WTC11 (cell line): ENCODE measurements around the gene CXorf58. TPM values are rescaled to one million over a fixed set of nuclear protein-coding genes. Genes with fewer than 3 reads are reported as not detected.

Experiments
- ATAC-seq: fragments of 200-7000 bp; cut with Tn5 transposase; 2 replicates; pipeline ENCODE4 v1.10.0; 2021; ENCODE audit warnings: mild to moderate bottlenecking, moderate library complexity
- CTCF ChIA-PET: fragments of 300-600 bp; sonication (Branson Sonifier 250); formaldehyde crosslinking; loops from one replicate; lab custom pipeline; 2021; ENCODE audit warnings: antibody characterized with exemption; lab: Charles Lee
- POLR2A ChIA-PET: fragments of 350-600 bp; sonication (Branson Sonifier 250); formaldehyde crosslinking; loops from one replicate; lab custom pipeline; 2021; ENCODE audit warnings: antibody characterized with exemption; lab: Charles Lee
- DNase-seq: peaks from one replicate; pipeline ENCODE4 v3.0.0; 2021; ENCODE audit warnings: low spot score
- H3K27ac Mint-ChIP-seq: 2 replicates; pipeline ENCODE4 v1.8.0; 2021; ENCODE audit warnings: mixed read lengths
- H3K27me3 Mint-ChIP-seq: 2 replicates; pipeline ENCODE4 v1.8.0; 2021; ENCODE audit warnings: low read depth, mild to moderate bottlenecking, moderate library complexity, mixed read lengths
- H3K36me3 Mint-ChIP-seq: 2 replicates; pipeline ENCODE4 v1.8.0; 2021; ENCODE audit warnings: mixed read lengths
- H3K4me1 Mint-ChIP-seq: 2 replicates; pipeline ENCODE4 v1.8.0; 2022; ENCODE audit warnings: mixed read lengths
- H3K4me3 Mint-ChIP-seq: 2 replicates; pipeline ENCODE4 v1.8.0; 2021; ENCODE audit warnings: mild to moderate bottlenecking, moderate library complexity, mixed read lengths
- H3K9me3 Mint-ChIP-seq: 2 replicates; pipeline ENCODE4 v1.8.0; 2021; ENCODE audit warnings: mixed read lengths
- CBFB ChIP-seq: sonication (generic); formaldehyde crosslinking; IDR thresholded peaks from 2 replicates; pipeline ENCODE4 v1.8.1; 2022; ENCODE audit warnings: mild to moderate bottlenecking, low read depth, missing genetic modification reagents
- CREB1 ChIP-seq: sonication (generic); formaldehyde crosslinking; IDR thresholded peaks from 2 replicates; pipeline ENCODE4 v1.8.0; 2023; ENCODE audit warnings: mild to moderate bottlenecking, missing genetic modification reagents
- CREM ChIP-seq: sonication (generic); formaldehyde crosslinking; IDR thresholded peaks from 2 replicates; pipeline ENCODE4 v1.8.1; 2022; ENCODE audit warnings: mild to moderate bottlenecking, missing genetic modification reagents, moderate library complexity
- ETV6 ChIP-seq: sonication (generic); formaldehyde crosslinking; IDR thresholded peaks from 2 replicates; pipeline ENCODE4 v1.8.1; 2022; ENCODE audit warnings: mild to moderate bottlenecking, missing genetic modification reagents
- GTF2I ChIP-seq: fragments of 250-450 bp; sonication (Bioruptor Pico); conservative IDR thresholded peaks from 2 replicates; pipeline ENCODE4 v1.4.0; 2021; ENCODE audit warnings: mild to moderate bottlenecking
- JAZF1 ChIP-seq: fragments of 250-450 bp; sonication (Bioruptor Pico); IDR thresholded peaks from 2 replicates; pipeline ENCODE4 v1.9.0; 2021; ENCODE audit warnings: moderate library complexity, mild to moderate bottlenecking, inconsistent platforms
- NFYB ChIP-seq: sonication (generic); formaldehyde crosslinking; conservative IDR thresholded peaks from 2 replicates; pipeline ENCODE4 v1.8.0; 2022; ENCODE audit warnings: low read depth, missing genetic modification reagents
- RELA ChIP-seq: sonication (generic); formaldehyde crosslinking; IDR thresholded peaks from 2 replicates; pipeline ENCODE4 v1.8.1; 2022; ENCODE audit warnings: missing genetic modification reagents, mild to moderate bottlenecking, borderline replicate concordance
- RORB ChIP-seq: fragments of 250-450 bp; sonication (Bioruptor Pico); IDR thresholded peaks from 2 replicates; pipeline ENCODE4 v1.9.0; 2021; ENCODE audit warnings: mild to moderate bottlenecking
- SMAD3 ChIP-seq: sonication (generic); formaldehyde crosslinking; IDR thresholded peaks from 2 replicates; pipeline ENCODE4 v1.8.0; 2022; ENCODE audit warnings: missing genetic modification reagents, mild to moderate bottlenecking, borderline replicate concordance
- SP1 ChIP-seq: sonication (generic); formaldehyde crosslinking; conservative IDR thresholded peaks from 2 replicates; pipeline ENCODE4 v1.8.1; 2022; ENCODE audit warnings: missing genetic modification reagents
- TEAD1 ChIP-seq: sonication (generic); formaldehyde crosslinking; IDR thresholded peaks from 2 replicates; pipeline ENCODE4 v1.8.0; 2022; ENCODE audit warnings: mild to moderate bottlenecking, missing genetic modification reagents
- TP53 ChIP-seq: sonication (generic); formaldehyde crosslinking; IDR thresholded peaks from 2 replicates; pipeline ENCODE4 v1.8.1; 2023; ENCODE audit warnings: mild to moderate bottlenecking, missing genetic modification reagents
- ZNF232 ChIP-seq: sonication (generic); formaldehyde crosslinking; IDR thresholded peaks from 2 replicates; pipeline ENCODE4 v1.8.0; 2022; ENCODE audit warnings: mild to moderate bottlenecking, missing genetic modification reagents
- ZNF317 ChIP-seq: sonication (generic); formaldehyde crosslinking; IDR thresholded peaks from 2 replicates; pipeline ENCODE4 v1.8.1; 2023; ENCODE audit warnings: low read depth, mild to moderate bottlenecking, moderate library complexity, missing genetic modification reagents, borderline replicate concordance
- total RNA-seq: library from RNA; stranded (reverse); gene quantifications from 3 replicates; pipeline ENCODE4 v1.2.3, GENCODE V29; 2021
- TF ChIP-seq, protein P1 (sequence below): fragments of 250-450 bp; sonication (Bioruptor Pico); IDR thresholded peaks from 2 replicates; pipeline ENCODE4 v1.9.0; 2021; ENCODE audit warnings: mild to moderate bottlenecking, borderline replicate concordance
- TF ChIP-seq, protein P2 (sequence below): fragments of 200-600 bp; IDR thresholded peaks from 2 replicates; pipeline ENCODE4 v1.8.0; 2022; ENCODE audit warnings: antibody characterized with exemption
- TF ChIP-seq, protein P3 (sequence below): sonication (generic); formaldehyde crosslinking; IDR thresholded peaks from 2 replicates; pipeline ENCODE4 v1.8.1; 2022; ENCODE audit warnings: low read depth, missing genetic modification reagents, borderline replicate concordance
- TF ChIP-seq, protein P4 (sequence below): sonication (generic); formaldehyde crosslinking; conservative IDR thresholded peaks from 2 replicates; pipeline ENCODE4 v1.8.1; 2022; ENCODE audit warnings: mild to moderate bottlenecking, missing genetic modification reagents
- TF ChIP-seq, protein P5 (sequence below): fragments of 250-450 bp; sonication (Bioruptor Pico); IDR thresholded peaks from 2 replicates; pipeline ENCODE4 v1.8.0; 2021; ENCODE audit warnings: mild to moderate bottlenecking
- TF ChIP-seq, protein P6 (sequence below): sonication (generic); formaldehyde crosslinking; IDR thresholded peaks from 2 replicates; pipeline ENCODE4 v1.8.1; 2023; ENCODE audit warnings: mild to moderate bottlenecking, missing genetic modification reagents, moderate library complexity

CXorf58 gene
- total RNA-seq, 1 experiment from 2014 or later: not detected

DNA sequence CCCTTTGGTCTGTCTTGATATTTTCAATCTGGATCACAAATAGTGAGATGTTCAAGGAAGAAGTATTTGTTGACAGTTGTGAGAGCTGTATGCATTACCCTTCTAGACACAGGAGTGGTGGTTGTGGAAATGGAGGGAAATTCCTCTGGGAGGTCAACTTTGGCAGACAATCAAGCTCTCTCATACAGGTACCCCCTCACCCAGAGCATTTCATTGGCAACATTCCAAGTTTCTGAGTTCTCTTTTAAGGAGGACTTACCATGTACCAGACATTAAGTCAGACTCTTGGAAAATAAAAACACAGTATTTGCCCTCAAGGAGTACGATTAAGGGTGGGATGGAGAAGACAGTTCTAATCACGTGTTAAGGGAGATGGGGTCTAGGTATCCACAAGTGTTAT is 73.9 kb downstream of the CXorf58 start:
- ChIA-PET POLR2A (interaction anchor here (0.6 kb wide), 1 partner anchor 52 kb away, joined by 3 read pairs; no protein-coding TSS in a partner anchor), CTCF (interaction anchor here (1.0 kb wide), 1 partner anchor 73 kb away, joined by 6 read pairs; the partner anchor contains the start of gene EIF2S3)
- Mint-ChIP-seq H3K4me3 (no peak overlapping the region), H3K4me1 (peaks cover 30% of the 10 kb centered on the region), H3K9me3 (no peaks in the 10 kb centered on the region), H3K27me3 (no peaks in the 10 kb centered on the region), H3K36me3 (no peaks in the 10 kb centered on the region), H3K27ac (peak overlapping the region; percentile 46)
- ATAC-seq (peak; percentile 55), DNase-seq (no peak)
- TF ChIP-seq, protein P1, sequence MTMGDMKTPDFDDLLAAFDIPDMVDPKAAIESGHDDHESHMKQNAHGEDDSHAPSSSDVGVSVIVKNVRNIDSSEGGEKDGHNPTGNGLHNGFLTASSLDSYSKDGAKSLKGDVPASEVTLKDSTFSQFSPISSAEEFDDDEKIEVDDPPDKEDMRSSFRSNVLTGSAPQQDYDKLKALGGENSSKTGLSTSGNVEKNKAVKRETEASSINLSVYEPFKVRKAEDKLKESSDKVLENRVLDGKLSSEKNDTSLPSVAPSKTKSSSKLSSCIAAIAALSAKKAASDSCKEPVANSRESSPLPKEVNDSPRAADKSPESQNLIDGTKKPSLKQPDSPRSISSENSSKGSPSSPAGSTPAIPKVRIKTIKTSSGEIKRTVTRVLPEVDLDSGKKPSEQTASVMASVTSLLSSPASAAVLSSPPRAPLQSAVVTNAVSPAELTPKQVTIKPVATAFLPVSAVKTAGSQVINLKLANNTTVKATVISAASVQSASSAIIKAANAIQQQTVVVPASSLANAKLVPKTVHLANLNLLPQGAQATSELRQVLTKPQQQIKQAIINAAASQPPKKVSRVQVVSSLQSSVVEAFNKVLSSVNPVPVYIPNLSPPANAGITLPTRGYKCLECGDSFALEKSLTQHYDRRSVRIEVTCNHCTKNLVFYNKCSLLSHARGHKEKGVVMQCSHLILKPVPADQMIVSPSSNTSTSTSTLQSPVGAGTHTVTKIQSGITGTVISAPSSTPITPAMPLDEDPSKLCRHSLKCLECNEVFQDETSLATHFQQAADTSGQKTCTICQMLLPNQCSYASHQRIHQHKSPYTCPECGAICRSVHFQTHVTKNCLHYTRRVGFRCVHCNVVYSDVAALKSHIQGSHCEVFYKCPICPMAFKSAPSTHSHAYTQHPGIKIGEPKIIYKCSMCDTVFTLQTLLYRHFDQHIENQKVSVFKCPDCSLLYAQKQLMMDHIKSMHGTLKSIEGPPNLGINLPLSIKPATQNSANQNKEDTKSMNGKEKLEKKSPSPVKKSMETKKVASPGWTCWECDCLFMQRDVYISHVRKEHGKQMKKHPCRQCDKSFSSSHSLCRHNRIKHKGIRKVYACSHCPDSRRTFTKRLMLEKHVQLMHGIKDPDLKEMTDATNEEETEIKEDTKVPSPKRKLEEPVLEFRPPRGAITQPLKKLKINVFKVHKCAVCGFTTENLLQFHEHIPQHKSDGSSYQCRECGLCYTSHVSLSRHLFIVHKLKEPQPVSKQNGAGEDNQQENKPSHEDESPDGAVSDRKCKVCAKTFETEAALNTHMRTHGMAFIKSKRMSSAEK (CRISPR knock-in tag): no peak
- TF ChIP-seq, protein P2, sequence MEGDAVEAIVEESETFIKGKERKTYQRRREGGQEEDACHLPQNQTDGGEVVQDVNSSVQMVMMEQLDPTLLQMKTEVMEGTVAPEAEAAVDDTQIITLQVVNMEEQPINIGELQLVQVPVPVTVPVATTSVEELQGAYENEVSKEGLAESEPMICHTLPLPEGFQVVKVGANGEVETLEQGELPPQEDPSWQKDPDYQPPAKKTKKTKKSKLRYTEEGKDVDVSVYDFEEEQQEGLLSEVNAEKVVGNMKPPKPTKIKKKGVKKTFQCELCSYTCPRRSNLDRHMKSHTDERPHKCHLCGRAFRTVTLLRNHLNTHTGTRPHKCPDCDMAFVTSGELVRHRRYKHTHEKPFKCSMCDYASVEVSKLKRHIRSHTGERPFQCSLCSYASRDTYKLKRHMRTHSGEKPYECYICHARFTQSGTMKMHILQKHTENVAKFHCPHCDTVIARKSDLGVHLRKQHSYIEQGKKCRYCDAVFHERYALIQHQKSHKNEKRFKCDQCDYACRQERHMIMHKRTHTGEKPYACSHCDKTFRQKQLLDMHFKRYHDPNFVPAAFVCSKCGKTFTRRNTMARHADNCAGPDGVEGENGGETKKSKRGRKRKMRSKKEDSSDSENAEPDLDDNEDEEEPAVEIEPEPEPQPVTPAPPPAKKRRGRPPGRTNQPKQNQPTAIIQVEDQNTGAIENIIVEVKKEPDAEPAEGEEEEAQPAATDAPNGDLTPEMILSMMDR: no peak
- TF ChIP-seq ZNF317 (no peak), ZNF232 (no peak), RELA (CRISPR knock-in tag) (no peak)
- TF ChIP-seq, protein P3, sequence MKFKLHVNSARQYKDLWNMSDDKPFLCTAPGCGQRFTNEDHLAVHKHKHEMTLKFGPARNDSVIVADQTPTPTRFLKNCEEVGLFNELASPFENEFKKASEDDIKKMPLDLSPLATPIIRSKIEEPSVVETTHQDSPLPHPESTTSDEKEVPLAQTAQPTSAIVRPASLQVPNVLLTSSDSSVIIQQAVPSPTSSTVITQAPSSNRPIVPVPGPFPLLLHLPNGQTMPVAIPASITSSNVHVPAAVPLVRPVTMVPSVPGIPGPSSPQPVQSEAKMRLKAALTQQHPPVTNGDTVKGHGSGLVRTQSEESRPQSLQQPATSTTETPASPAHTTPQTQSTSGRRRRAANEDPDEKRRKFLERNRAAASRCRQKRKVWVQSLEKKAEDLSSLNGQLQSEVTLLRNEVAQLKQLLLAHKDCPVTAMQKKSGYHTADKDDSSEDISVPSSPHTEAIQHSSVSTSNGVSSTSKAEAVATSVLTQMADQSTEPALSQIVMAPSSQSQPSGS: no peak

DNA sequence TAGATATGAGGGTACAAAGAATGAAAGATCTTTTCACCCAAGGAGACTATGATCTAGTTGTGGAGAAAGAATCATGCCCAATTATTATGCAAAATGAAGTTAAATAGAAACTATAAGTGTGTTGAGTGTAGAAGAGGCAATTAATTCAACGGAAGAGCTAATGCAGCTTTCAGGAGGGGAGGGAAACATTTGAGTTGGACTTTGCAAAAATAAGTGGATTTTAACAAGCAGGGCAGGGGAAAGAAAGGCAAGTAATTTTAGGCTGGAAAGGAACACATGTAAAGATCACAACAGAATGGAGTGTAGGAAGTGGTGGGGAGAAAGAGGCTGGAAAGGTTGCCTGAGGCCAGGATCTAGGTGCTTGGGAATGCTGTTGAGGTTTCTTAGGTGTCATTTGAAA is 75.1 kb downstream of the CXorf58 start:
- ChIA-PET CTCF (interaction anchor here (1.0 kb wide), 1 partner anchor 71 kb away, joined by 4 read pairs; no protein-coding TSS in a partner anchor), POLR2A (no interaction called here)
- TF ChIP-seq TP53 (CRISPR knock-in tag) (no peak), CBFB (CRISPR knock-in tag) (no peak), JAZF1 (CRISPR knock-in tag) (no peak), ETV6 (CRISPR knock-in tag) (no peak), SMAD3 (CRISPR knock-in tag) (no peak), RORB (CRISPR knock-in tag) (no peak), NFYB (no peak), SP1 (no peak), CREB1 (CRISPR knock-in tag) (no peak), TEAD1 (no peak), CREM (no peak), GTF2I (CRISPR knock-in tag) (no peak)
- TF ChIP-seq, protein P4, sequence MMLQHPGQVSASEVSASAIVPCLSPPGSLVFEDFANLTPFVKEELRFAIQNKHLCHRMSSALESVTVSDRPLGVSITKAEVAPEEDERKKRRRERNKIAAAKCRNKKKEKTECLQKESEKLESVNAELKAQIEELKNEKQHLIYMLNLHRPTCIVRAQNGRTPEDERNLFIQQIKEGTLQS: no peak
- TF ChIP-seq, protein P5, sequence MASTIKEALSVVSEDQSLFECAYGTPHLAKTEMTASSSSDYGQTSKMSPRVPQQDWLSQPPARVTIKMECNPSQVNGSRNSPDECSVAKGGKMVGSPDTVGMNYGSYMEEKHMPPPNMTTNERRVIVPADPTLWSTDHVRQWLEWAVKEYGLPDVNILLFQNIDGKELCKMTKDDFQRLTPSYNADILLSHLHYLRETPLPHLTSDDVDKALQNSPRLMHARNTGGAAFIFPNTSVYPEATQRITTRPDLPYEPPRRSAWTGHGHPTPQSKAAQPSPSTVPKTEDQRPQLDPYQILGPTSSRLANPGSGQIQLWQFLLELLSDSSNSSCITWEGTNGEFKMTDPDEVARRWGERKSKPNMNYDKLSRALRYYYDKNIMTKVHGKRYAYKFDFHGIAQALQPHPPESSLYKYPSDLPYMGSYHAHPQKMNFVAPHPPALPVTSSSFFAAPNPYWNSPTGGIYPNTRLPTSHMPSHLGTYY: no peak
- TF ChIP-seq, protein P6, sequence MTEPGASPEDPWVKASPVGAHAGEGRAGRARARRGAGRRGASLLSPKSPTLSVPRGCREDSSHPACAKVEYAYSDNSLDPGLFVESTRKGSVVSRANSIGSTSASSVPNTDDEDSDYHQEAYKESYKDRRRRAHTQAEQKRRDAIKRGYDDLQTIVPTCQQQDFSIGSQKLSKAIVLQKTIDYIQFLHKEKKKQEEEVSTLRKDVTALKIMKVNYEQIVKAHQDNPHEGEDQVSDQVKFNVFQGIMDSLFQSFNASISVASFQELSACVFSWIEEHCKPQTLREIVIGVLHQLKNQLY (CRISPR knock-in tag): no peak
- TF ChIP-seq, protein P1 (CRISPR knock-in tag): no peak

More for the DNA sequence above, 75.1 kb downstream of the CXorf58 start:
- Mint-ChIP-seq H3K36me3 (peaks cover 1% of the 10 kb centered on the region), H3K9me3 (no peaks in the 10 kb centered on the region), H3K4me1 (peaks cover 30% of the 10 kb centered on the region), H3K4me3 (no peak overlapping the region), H3K27ac (peak overlapping the region; percentile 24; the same call in 1 of the 2 replicates), H3K27me3 (no peaks in the 10 kb centered on the region)
- ATAC-seq (no peak), DNase-seq (no peak)
